NCI-H2081 (cell line): ENCODE data around the gene ZNF491.
A peak's percentile ranks its signal among the peaks of the same experiment; 100 is the strongest.
"Not testable (repeated sequence)": the region's sequence is repeated elsewhere in the genome, so short reads cannot be mapped to it uniquely, and the experiment has no call there.

Source experiments
- DNase-seq, 2 experiments: peaks; one replicate each; lab custom pipeline; 2025; lab: John Stamatoyannopoulos, UW

ZNF491 gene

DNA sequence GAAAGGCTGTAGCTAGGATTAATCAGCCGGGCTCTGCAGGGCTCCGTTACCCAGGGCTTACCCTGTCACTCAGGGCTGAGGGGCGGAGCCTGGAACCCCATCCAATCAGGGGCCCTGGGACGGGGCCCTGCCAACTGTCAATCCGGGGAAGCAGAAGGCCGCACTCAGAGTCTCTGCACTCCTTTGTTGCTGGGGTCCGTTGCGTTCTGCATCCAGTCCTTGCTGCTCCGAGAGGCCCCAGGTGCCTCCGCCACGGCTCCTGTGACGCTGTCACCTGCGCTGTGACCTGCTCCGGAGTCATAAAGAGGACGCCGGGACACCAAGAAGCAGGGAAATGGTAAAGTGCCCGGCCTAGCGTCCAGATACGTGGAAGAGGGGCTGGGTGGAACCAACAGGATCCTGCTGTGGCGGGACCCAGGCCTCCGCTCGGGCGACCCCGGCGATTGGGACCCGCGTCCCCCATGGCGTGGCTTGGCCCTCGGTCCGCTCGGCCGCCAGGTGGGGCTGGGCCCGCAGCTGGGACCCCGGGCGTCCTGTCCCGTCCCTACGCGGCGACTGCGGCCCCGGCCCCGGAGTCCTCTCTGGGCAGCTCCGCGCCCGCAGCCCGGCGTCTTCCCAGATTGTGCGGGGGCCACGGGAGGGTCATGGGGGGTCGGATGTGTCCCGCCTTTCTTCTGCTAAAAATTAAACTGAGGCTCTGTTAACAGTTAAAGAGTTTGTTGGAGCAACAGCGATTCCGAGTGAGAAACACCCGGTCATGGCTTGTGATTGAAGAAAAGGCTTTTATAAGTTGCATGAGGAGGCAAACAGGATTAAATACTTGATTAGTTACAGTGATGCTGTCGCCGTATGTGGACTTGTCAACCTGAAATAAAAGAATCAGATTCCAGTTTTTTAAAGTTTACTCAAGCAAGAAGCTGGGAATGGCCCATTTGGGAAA lies at the start of gene ZNF491:
ZNF491 (plus strand) TSS at position 133 of the 940 bp plus-strand sequence. CDS start 7,431 bp downstream, outside the sequence.
- DNase-seq: peak; percentile 89 to 94

DNA sequence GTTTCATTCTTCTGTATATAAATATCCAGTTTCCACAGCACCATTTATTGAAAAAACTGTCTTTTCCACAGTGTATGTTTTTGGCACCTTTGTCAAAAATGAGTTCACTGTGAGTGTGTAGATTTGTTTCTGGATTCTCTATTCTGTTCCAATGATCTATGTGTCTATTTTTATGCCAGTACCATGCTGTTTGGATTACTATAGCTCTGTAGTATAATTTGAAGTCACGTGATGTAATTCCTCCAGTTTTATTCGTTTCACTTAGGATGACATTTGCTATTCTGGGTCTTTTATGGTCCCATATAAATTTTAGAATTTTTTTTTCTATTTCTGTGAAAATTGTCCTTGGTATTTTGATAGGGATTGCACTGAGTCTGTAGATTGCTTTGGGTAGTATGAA lies 48.6 kb upstream of the ZNF491 start:
- no peak for DNase-seq

GRCh38 chr19:11752244-11752736 lies 46.0 kb upstream of the ZNF491 start:
- no peak for DNase-seq

GRCh38 chr19:11754663-11755062 lies 43.7 kb upstream of the ZNF491 start:
- DNase-seq: no peak

GRCh38 chr19:11756965-11757364 lies 41.4 kb upstream of the ZNF491 start:
- DNase-seq: no peak

- no peak for DNase-seq
These were observed 38.5 kb upstream of the ZNF491 start for GRCh38 chr19:11759805-11760204.

- no peak for DNase-seq
These were observed 35.2 kb upstream of the ZNF491 start for GRCh38 chr19:11763117-11763516.

DNA sequence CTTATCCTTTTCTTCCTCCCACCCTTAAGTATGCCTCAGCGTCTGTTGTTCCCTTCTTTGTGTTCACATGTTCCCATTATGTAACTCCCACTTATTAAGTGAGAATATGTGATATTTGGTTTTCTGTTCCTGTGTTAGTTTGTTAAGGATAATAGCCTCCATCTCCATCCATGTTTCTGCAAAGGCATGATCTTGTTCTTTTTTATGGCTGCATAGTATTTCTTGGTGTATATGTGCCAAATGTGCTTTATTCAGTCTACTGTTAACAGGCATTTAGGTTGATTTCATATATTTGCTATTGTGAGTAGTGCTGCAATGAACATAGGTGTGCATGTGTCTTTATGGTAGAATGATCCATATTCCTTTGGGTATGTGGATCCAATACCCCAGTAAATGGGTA lies 34.7 kb upstream of the ZNF491 start:
- no peak for DNase-seq

- peak; percentile 85 to 87 for DNase-seq
These were observed 31.4 kb upstream of the ZNF491 start, which contains the start of gene ZNF441 for GRCh38 chr19:11766597-11767591. TSS of gene ZNF441 (plus strand) at chr19:11767000. CDS start at chr19:11767194, 194 bp downstream.

DNA sequence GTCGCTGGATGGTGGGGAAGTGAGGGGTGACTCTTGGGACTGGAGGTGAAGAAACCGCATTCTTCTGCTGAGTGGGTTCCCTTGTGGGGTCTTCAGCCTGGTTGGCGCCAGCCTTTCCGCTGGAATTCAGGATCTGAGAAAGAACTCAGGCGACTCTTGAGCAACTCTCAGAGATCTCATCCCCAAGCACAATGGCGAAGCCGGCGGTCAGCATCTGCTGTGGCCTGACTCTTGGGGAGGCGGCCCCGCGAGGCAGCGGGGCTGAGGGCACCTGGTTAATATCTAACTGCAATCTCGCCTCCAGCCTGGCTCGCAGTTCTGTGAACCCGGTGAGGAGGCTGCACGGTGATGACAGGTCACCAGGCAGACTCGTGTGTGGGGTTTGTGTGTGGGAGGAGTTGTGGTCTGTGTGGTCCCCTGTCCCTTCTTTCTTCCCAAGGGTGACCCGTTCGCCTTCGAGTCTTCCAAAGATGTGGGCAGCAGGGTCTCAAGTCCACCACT lies 30.6 kb upstream of the ZNF491 start:
- DNase-seq: no peak

GRCh38 chr19:11769995-11770394 lies 28.3 kb upstream of the ZNF491 start:
- no peak for DNase-seq

DNA sequence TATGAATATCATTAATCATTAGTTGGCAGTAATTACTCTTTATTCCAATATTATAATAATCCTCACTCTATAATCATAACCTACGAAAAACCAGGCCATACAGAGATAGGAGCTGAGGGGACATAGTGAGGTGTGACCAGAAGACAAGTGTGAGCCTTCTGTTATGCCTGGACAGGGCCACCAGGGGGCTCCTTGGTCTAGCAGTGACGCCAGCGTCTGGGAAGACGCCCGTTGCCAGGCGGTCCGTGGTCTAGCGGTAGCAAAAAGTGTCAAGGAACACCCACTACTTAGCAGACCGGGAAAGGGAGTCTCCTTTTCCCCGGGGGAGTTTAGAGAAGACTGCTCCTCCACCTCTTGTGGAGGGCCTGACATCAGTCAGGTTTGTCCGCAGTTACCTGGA lies 26.8 kb upstream of the ZNF491 start:
- DNase-seq: peak in 1 of 2 experiments; percentile 4

- DNase-seq: not testable (repeated sequence)
These were observed 21.7 kb upstream of the ZNF491 start for GRCh38 chr19:11776669-11777068.

GRCh38 chr19:11780431-11781020 lies 17.8 kb upstream of the ZNF491 start:
- DNase-seq: no peak

GRCh38 chr19:11781295-11782057 lies 16.8 kb upstream of the ZNF491 start:
- no peak for DNase-seq

- DNase-seq: no peak
These were observed 14.6 kb upstream of the ZNF491 start for GRCh38 chr19:11783767-11784166.

- DNase-seq: no peak
These were observed 14.0 kb upstream of the ZNF491 start for GRCh38 chr19:11784356-11784755.

DNA sequence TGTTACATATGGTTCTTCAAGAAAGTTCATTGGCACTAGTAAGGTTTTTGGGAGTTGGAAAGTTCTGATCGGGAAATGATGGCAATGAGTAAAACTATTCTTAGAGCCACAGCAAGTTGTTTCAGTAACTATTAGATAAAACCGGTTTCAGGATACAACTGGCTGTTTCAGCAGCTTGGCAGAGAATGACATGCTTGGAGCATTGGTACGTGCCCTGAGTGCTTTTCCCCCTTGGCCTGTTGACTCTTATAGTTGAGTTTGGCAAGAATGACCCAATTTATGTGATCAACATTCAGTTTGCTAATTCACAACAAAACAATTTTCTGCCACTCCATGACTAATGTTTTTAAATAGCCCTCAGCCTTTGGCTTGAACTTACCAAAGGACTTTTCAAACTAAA lies 10.8 kb upstream of the ZNF491 start:
- no peak for DNase-seq

GRCh38 chr19:11792942-11793341 lies 5.4 kb upstream of the ZNF491 start:
- DNase-seq: no peak

DNA sequence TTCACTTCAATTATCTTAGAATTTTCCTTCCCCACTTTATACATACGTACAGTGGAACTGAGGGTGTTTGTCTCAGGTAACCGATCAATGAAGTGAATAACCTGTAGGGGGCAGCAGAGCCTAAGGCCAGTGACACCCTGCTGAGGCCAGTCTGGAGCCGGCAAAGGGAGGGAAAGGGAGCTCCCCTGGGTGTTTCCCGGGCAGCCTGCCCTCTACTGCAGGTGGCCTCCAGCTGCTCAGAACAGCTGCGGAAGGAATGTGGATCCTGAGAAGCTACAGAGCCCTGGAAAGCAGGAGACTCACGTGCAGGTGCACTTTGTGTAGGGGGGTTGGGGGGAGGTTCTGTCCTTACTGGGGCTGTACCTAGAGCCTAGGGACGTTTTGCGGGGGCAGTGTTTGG lies 832 bp upstream of the ZNF491 start:
- DNase-seq: peak; percentile 94 to 96
